AG04449 (cell line): Measurements from ENCODE around the gene PTGIR.

Experiments
- CTCF ChIA-PET: fragments of 350-600 bp; formaldehyde crosslinking; extraction: SDS; loops from one replicate; lab custom pipeline; 2021; ENCODE audit warnings: antibody characterized with exemption; lab: Yijun Ruan, JAX
- POLR2A ChIA-PET: fragments of 400-600, 350-600 bp; formaldehyde crosslinking; extraction: SDS; loops from one replicate; lab custom pipeline; 2020; ENCODE audit warnings: antibody characterized with exemption, inconsistent platforms; lab: Yijun Ruan, JAX
- DNase-seq: peaks from one replicate; pipeline ENCODE4 v3.0.0-alpha.2; 2010; ENCODE audit warnings: low read depth, low spot score
- H3K4me3 ChIP-seq: 2 replicates; pipeline ENCODE4 v1.5.1; 2011; ENCODE audit warnings: low read depth, mild to moderate bottlenecking, control low read depth, low read length
- CTCF ChIP-seq: IDR thresholded peaks from one replicate; pipeline ENCODE4 v1.5.1; 2011; ENCODE audit warnings: mild to moderate bottlenecking, moderate library complexity, low read length, control low read depth, inconsistent platforms; ENCODE audit not compliant: insufficient read depth; ENCODE audit errors: missing control alignments

The PTGIR gene

GRCh38 chr19:46573679-46574498 lies 51.0 kb downstream of the PTGIR start:
- CTCF ChIA-PET = interaction anchor here (1.6 to 3.3 kb wide), 2 partner anchors 36 to 44 kb away, joined by 3 to 16 read pairs; no protein-coding TSS in a partner anchor
- TF ChIP-seq CTCF = no peak
- POLR2A ChIA-PET = no interaction called here
- no peak for DNase-seq
- no peak overlapping the region for H3K4me3 ChIP-seq

GRCh38 chr19:46571495-46571894 lies 53.4 kb downstream of the PTGIR start:
- H3K4me3 ChIP-seq = no peak overlapping the region
- ChIA-PET POLR2A (no interaction called here), CTCF (interaction anchor here (0.7 to 3.3 kb wide), 3 partner anchors 17 to 42 kb away, joined by 3 to 16 read pairs (median 3); no protein-coding TSS in a partner anchor)
- no peak for DNase-seq
- TF ChIP-seq CTCF = peak; percentile 15
